Naive thymus-derived CD8-positive, alpha-beta T cell (primary cell): ENCODE measurements around the gene RIMS3. TPM values are rescaled to one million over a fixed set of nuclear protein-coding genes. Genes with fewer than 3 reads are reported as not detected.
"Not testable (repeated sequence)": the region's sequence is repeated elsewhere in the genome, so short reads cannot be mapped to it uniquely, and the experiment has no call there.

Experiments used
- ATAC-seq, 2 donors: fragments of 150-1000 bp; cut with Tn5 transposase in 1 of 2; sonication (Bioruptor Pico), chemical (Tn5 transposase) in 1 of 2; 1 replicate in 1 of 2; 2 replicates in 1 of 2; pipeline ENCODE4 v1.10.0; 2021; ENCODE audit warnings: mild to moderate bottlenecking in 2 of 2, moderate library complexity in 2 of 2
- POLR2A ChIA-PET: fragments of 350-600 bp; sonication (Branson Sonifier 250); formaldehyde crosslinking; loops from one replicate; lab custom pipeline; 2021; ENCODE audit warnings: antibody characterized with exemption; lab: Charles Lee
- DNase-seq, 10 donors: peaks; one replicate each; pipeline versions ENCODE4 v3.0.0 to v3.0.0-alpha.2; 2020 to 2022
- H3K27ac Mint-ChIP-seq, 10 donors: one replicate each; pipeline ENCODE4 v1.8.0; 2020 to 2022; ENCODE audit warnings: mild to moderate bottlenecking in 10 of 10, mixed read lengths in 10 of 10, moderate library complexity in 4 of 10, inconsistent platforms in 1 of 10
- H3K27me3 Mint-ChIP-seq, 5 donors: one replicate each; pipeline ENCODE4 v1.8.0; 2021 to 2022; ENCODE audit warnings: mixed read lengths in 5 of 5
- H3K36me3 Mint-ChIP-seq, 3 donors: one replicate each; pipeline ENCODE4 v1.8.0; 2020 to 2022; ENCODE audit warnings: mixed read lengths in 3 of 3, mild to moderate bottlenecking in 2 of 3, inconsistent platforms in 1 of 3
- H3K4me1 Mint-ChIP-seq, 4 donors: one replicate each; pipeline ENCODE4 v1.8.0; 2021 to 2022; ENCODE audit warnings: mixed read lengths in 4 of 4
- H3K4me3 Mint-ChIP-seq, 10 donors: one replicate each; pipeline ENCODE4 v1.8.0; 2020 to 2022; ENCODE audit warnings: mild to moderate bottlenecking in 10 of 10, mixed read lengths in 10 of 10, moderate library complexity in 6 of 10, inconsistent platforms in 1 of 10
- H3K9me3 Mint-ChIP-seq, 9 donors: one replicate each; pipeline ENCODE4 v1.8.0; 2020 to 2022; ENCODE audit warnings: mixed read lengths in 9 of 9, mild to moderate bottlenecking in 3 of 9, inconsistent platforms in 1 of 9, moderate library complexity in 1 of 9
- polyA plus RNA-seq, 3 donors: library from polyadenylated mRNA; unstranded; fragments of 300-500 nt; fragmentation: Illumina TruSeq; gene quantifications; one replicate each; pipeline ENCODE4 v1.2.3, GENCODE V29; 2021
- total RNA-seq, 8 experiments: library from RNA in 2 of 8; stranded (reverse) in 2 of 8; gene quantifications; one replicate each; pipeline ENCODE4 v1.2.3 and lab custom pipeline; 2021 to 2026

Gene RIMS3
- total and polyA plus RNA-seq, 5 experiments from 2014 or later, result 0.76 to 2.0 (median 1.2) TPM

DNA sequence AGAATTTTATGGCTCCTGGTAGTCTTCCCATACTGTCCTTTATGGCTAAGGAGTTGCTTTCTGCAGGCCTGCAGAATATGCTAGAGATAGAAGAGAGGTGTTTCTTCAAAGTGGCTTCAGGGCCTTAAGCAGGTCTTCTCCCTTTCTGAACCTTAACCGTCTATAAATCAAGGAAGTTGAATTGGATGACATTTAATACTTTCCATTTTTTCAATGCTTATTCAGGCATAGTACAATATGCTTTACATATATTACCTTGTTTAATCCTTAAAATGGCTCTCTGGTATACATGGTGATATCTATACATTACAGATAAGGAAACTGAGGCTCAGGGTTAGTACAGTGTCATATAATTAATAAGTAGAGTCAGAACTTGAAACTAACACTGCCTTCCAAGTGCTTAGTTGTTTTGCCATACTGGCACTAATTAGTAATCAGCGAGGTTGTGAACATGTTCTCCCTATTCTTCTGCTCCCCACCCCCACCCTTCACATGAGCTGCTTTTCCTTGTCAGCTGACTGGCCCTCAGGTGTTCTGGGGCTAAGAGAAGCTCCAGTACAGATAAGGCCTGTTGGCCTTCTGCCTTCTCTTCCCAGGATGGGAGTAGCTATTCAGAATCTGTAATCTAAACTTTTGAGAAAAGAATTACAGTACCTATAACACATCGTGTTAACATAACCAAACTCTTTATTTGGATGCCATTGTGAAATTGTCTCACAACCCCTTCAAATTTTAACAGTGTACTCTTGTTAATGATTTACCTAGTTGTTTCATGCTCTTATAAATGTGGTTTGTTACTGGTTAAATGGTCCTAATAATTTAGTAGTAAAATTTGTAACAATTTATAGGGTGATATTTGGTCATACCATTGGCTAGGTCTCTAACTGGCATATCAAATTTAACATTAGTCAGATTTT is 39.6 kb upstream of the RIMS3 start:
- H3K36me3 Mint-ChIP-seq, result no peaks in the 10 kb centered on the region
- H3K27ac Mint-ChIP-seq, result peak overlapping the region in 4 of 10 donors; percentile 3 to 66 (median 54)
- no peaks in the 10 kb centered on the region for H3K27me3 Mint-ChIP-seq
- POLR2A ChIA-PET, result interaction anchor here (11.7 kb wide), 1 partner anchor 13 kb away, joined by 120 read pairs; the partner anchor contains the start of gene NFYC
- peaks cover 13 to 72% (median 54%) of the 10 kb centered on the region in 4 donors for H3K4me1 Mint-ChIP-seq
- no peaks in the 10 kb centered on the region for H3K9me3 Mint-ChIP-seq
- ATAC-seq (no peak), DNase-seq (no peak)
- H3K4me3 Mint-ChIP-seq, result no peak overlapping the region

DNA sequence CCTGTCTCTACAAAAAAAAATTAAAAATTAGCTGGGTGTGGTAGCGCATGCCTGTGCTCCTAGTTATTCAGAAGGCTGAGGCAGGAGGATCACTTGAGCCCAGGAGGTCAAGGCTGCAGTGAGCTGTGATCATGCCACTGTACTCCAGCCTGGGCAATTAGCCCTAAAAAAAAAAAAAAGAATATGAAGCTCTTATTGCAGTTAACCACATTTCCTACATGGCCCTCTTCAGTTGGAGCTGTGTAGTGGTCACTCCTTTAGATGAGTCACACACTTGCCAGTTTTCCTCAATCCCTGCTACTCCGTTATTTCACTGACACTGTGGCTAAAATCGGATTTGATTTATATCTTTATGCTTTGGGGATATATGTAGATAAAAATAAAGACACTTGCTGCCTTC is 37.8 kb upstream of the RIMS3 start:
- Mint-ChIP-seq H3K27me3 (no peaks in the 10 kb centered on the region), H3K4me3 (no peak overlapping the region), H3K27ac (peak overlapping the region in 3 of 10 donors; percentile 48 to 83 (median 78)), H3K36me3 (peaks cover 0 to 2% (median 0%) of the 10 kb centered on the region in 3 donors), H3K9me3 (no peaks in the 10 kb centered on the region), H3K4me1 (peaks cover 7 to 71% (median 51%) of the 10 kb centered on the region in 4 donors)
- DNase-seq (no peak), ATAC-seq (no peak)
- POLR2A ChIA-PET, result interaction anchor here (11.7 kb wide), 1 partner anchor 11 kb away, joined by 120 read pairs; the partner anchor contains the start of gene NFYC

DNA sequence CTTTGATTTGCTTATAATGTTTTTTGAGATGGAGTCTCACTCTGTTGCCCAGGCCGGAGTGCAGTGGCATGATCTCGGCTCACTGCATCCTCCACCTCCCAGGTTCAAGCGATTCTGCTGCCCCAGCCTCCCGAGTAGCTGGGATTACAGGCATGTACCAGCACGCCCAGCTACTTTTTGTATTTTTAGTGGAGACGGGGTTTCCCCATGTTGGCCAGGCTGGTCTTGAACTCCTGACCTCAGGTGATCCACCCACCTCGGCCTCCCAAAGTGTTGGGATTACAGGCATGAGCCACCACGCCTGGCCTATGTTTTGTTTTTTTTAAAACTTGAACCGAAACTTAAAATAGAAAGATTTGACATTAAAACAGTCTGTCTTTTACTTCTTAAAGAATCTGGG is 37.3 kb upstream of the RIMS3 start:
- not testable (repeated sequence) for H3K27ac Mint-ChIP-seq, H3K9me3 Mint-ChIP-seq, H3K36me3 Mint-ChIP-seq, H3K4me3 Mint-ChIP-seq, H3K27me3 Mint-ChIP-seq, ATAC-seq, DNase-seq
- peaks cover 7 to 68% (median 50%) of the 10 kb centered on the region in 4 donors for H3K4me1 Mint-ChIP-seq
- POLR2A ChIA-PET, result interaction anchor here (11.7 kb wide), 1 partner anchor 10 kb away, joined by 120 read pairs; the partner anchor contains the start of gene NFYC

DNA sequence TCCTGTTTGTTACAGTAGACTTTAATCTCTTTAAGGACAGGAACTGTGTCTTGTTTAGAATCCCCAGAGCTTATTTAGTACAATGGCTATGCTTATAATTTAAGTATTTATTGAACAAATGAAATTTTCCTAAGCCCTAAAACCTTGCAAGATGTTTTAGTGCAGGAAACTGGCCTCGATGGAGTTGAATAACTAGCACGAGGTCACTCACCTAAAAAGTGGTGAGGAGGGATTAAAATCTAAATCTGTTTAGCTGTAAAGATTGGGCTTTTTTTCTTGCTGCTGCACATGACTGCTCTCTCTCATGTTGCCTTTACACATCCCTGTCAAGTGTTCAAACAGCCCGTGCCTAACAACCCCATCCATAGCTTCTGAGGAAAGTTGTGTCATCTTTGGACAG is 36.2 kb upstream of the RIMS3 start:
- peak overlapping the region in 3 of 10 donors; percentile 1 to 29 (median 12) for H3K27ac Mint-ChIP-seq
- no peaks in the 10 kb centered on the region for H3K27me3 Mint-ChIP-seq
- ATAC-seq (no peak), DNase-seq (no peak)
- peaks cover 15 to 78% (median 61%) of the 10 kb centered on the region in 4 donors for H3K4me1 Mint-ChIP-seq
- no peak overlapping the region for H3K4me3 Mint-ChIP-seq
- H3K36me3 Mint-ChIP-seq, result peaks cover 0 to 4% (median 2%) of the 10 kb centered on the region in 3 donors
- no peaks in the 10 kb centered on the region for H3K9me3 Mint-ChIP-seq
- POLR2A ChIA-PET, result interaction anchor here (0.6 to 11.7 kb wide), 3 partner anchors 9 to 1573 kb away, joined by 4 to 120 read pairs (median 5); partner anchors contain the start of gene NFYC

DNA sequence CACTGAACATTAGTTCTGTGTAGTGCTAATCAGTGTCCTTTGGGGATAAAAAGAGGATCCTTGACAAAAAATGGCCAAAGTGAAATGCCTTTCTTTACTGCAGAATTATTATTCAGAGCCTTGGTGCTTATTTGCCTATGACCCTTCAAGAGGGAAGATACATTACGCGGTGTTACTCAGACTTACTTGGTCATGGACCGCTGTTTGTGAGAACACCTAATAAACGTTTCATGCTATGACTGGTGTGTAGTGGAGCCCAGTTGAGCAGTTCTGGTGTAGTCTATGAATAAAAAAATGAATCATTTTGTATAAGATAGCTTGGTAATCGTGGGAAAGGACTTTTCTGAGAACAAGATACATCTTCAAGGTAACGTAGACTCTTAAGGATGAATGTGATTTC is 34.3 kb upstream of the RIMS3 start:
- DNase-seq (no peak), ATAC-seq (no peak)
- POLR2A ChIA-PET, result interaction anchor here (11.7 kb wide), 1 partner anchor 7 kb away, joined by 120 read pairs; the partner anchor contains the start of gene NFYC
- Mint-ChIP-seq H3K36me3 (peaks cover 0 to 12% (median 5%) of the 10 kb centered on the region in 3 donors), H3K4me3 (no peak overlapping the region), H3K4me1 (peaks cover 15 to 81% (median 65%) of the 10 kb centered on the region in 4 donors), H3K27me3 (no peaks in the 10 kb centered on the region), H3K9me3 (no peaks in the 10 kb centered on the region), H3K27ac (no peak overlapping the region)

DNA sequence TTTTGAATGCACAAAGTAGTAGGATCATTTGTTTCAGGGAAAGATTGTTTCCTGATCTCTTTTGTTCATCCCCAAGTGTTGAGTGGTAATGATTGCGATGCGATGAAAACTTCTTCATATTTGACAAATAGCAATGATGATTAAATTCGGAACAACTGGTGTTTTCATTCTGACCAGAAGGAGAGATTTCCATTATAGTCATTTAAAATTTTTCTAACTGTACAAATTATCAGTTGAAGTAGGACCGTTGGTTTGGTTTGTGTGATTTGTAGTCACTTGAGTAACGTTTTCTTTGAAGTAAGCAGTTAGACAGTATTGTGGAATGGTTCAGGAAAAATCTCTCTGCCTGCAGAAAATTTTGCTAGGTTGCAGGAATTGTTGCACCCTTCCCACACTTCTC is 32.0 kb upstream of the RIMS3 start:
- Mint-ChIP-seq H3K4me3 (no peak overlapping the region), H3K4me1 (peaks cover 24 to 85% (median 76%) of the 10 kb centered on the region in 4 donors), H3K36me3 (peaks cover 0 to 14% (median 5%) of the 10 kb centered on the region in 3 donors), H3K9me3 (no peaks in the 10 kb centered on the region), H3K27me3 (no peaks in the 10 kb centered on the region), H3K27ac (peak overlapping the region in 2 of 10 donors; percentile 30 to 48)
- POLR2A ChIA-PET, result no interaction called here
- no peak for ATAC-seq
- no peak for DNase-seq

DNA sequence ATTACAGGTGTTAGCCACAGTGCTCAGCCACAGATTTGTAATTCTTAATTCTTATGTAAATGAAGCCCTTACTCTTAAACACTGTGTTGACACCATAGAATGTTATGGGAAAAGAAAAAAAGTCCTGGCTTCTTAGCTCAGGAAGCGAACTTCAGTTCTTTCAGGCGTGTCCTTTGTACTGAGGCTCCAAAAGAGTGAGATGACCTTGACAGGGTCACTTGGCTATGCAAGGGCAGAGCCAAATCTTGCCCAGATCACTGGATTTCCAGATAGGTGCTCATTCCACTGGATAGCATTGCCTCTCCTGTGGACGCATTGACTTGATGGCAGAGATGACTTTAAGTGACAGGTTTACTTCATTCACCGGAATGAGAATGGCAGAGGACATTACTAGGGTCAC is 30.8 kb upstream of the RIMS3 start:
- Mint-ChIP-seq H3K4me1 (peaks cover 31 to 84% (median 76%) of the 10 kb centered on the region in 4 donors), H3K27me3 (no peaks in the 10 kb centered on the region), H3K36me3 (peaks cover 0 to 14% (median 5%) of the 10 kb centered on the region in 3 donors), H3K4me3 (peak overlapping the region in 1 of 10 donors; percentile 22), H3K9me3 (no peaks in the 10 kb centered on the region), H3K27ac (peak overlapping the region in 3 of 10 donors; percentile 17 to 33 (median 30))
- POLR2A ChIA-PET, result no interaction called here
- ATAC-seq, result no peak
- no peak for DNase-seq

DNA sequence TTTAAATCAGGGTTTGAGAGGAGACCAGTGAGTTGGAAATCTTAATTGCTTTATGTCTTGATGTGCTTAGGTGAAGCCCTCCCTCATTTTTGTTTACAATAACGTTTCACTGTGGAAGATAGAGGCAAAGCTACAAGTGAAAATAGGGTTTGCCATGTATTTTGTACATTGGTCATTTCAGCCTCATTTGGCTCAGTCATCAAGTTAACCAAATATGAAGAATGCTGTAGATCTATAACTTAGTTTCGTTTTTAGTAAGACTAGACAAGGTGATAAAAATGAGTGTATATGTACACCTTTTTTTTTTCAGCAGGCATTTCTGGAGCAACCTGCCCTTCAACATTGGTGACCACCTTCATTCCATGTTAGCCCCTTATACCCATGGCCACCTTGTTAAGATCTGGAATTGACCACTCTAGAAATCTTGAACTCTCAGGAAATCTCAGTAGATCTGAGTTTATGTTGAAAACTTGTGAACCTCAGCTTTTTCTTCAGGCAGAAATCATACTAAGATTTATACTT is 28.9 kb upstream of the RIMS3 start:
- Mint-ChIP-seq H3K4me1 (peaks cover 33 to 87% (median 82%) of the 10 kb centered on the region in 4 donors), H3K9me3 (no peaks in the 10 kb centered on the region), H3K4me3 (peak overlapping the region in 8 of 10 donors; percentile 5 to 96 (median 50)), H3K36me3 (peaks cover 0 to 14% (median 3%) of the 10 kb centered on the region in 3 donors), H3K27me3 (no peaks in the 10 kb centered on the region), H3K27ac (peak overlapping the region in 8 of 10 donors; percentile 9 to 97 (median 67))
- ATAC-seq, result no peak
- DNase-seq, result no peak
- POLR2A ChIA-PET, result interaction anchor here (4.2 kb wide), 1 partner anchor 11 kb away, joined by 120 read pairs; no protein-coding TSS in a partner anchor

DNA sequence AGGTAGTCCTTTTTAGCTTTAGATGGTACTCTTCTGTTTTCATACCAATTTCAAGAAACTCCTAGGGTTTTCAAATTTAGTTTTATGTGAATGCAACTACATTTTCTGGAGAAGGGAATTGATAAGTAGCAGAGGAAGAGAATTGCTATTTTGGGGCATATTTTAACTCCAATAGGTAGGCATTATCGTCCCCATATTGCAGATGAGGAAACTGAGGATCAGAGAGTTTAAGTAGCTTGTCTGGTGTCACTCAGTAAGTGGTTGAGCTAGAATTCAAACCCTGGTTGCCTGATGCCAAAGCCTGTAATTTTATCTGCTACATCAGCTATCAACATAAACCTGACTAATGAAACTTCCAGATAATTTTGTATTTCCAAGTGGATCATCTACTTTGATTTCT is 27.9 kb upstream of the RIMS3 start:
- DNase-seq, result no peak
- Mint-ChIP-seq H3K4me3 (peak overlapping the region in 9 of 10 donors; percentile 43 to 99 (median 90)), H3K27ac (peak overlapping the region in 9 of 10 donors; percentile 16 to 99 (median 96)), H3K4me1 (peaks cover 33 to 79% (median 77%) of the 10 kb centered on the region in 4 donors), H3K27me3 (no peaks in the 10 kb centered on the region), H3K9me3 (no peaks in the 10 kb centered on the region), H3K36me3 (peaks cover 0 to 14% (median 3%) of the 10 kb centered on the region in 3 donors)
- ATAC-seq, result no peak
- POLR2A ChIA-PET, result interaction anchor here (1.1 to 4.2 kb wide), 2 partner anchors 12 to 169 kb away, joined by 4 to 120 read pairs; partner anchors contain the start of gene CITED4

DNA sequence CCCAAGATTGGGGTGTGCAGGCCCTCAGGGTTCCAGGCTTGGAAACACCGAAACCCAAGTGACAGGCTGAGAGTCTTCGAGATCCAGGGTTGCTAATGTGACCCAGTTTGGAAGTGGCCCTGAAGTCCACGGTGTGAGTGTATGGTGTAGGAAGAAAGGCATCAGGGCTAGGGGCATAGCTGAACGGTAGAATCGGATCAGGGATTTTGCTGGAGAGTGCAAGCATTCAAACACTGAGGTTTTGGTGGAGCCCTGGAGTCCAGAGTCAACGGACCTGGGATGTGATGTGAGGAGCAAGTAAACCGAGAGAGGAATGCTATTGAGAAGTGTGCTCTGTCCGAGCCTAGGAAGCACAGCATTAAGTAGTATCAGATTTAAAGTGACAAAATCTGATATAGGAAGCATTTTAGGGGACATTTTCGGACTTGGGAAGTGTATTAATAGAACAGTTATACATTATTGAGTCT is 27.0 kb upstream of the RIMS3 start:
- no peak for ATAC-seq

DNA sequence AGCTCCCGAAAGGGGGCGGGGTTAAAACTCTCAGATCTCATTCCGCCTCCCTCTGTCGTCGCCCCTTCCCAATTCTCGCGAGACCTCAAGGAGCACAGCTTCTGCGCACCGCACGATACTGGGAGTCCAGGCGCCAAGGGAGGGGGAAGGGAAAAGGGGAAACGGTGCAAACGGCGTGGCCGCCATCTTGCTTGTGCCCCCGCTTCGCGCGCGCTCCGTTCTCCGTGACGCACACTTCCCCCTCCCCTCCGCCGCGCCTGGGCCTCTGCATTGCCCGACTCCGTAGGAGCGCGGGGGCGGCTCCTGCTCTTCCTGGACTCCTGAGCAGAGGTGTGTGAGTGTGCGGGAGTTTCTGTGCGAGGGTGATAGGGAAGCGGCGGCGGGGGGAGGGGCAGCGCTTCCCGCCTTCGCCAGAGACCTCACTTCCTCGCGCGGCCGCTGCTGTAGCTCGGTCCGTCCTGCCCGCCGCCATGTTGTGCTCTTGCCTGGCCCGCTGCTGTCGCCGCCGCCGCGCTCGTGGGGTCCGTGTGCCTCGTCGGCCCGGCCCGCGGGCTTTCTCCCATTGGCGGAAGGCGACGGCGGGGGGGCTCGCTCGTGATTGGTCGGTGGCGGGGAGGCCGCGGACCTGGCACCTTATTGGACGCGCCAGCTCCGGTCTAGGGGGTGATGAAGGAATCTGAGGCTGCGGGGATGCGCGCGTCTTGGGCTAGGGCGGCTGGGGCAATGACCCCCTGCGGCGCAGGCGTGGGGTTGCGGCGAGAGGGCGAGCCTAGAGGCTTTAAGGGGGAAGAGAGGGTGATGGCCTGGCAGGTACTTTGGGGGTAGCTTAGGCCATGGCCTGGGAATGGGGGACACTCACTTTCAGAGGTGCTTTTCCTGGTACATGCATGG is 26.3 kb upstream of the RIMS3 start, which contains the start of gene NFYC:
TSS of gene NFYC (plus strand) at position 167 of the 891 bp plus-strand sequence. CDS start 47,140 bp downstream, outside the sequence.
- Mint-ChIP-seq H3K4me1 (peaks cover 30 to 70% (median 66%) of the 10 kb centered on the region in 4 donors), H3K4me3 (peak within 1 kb of the TSS; percentile 89 to 100 (median 96)), H3K9me3 (peaks cover 0 to 3% (median 0%) of the 10 kb centered on the region in 9 donors), H3K27ac (peak within 1 kb of the TSS; percentile 92 to 99 (median 97)), H3K36me3 (peaks cover 4 to 17% (median 7%) of the 10 kb centered on the region in 3 donors), H3K27me3 (no peaks in the 10 kb centered on the region)
- POLR2A ChIA-PET, result interaction anchor here (0.5 to 4.2 kb wide), 33 partner anchors 9 to 1820 kb away, joined by 3 to 120 read pairs (median 5); partner anchors contain the start of genes CAP1, CITED4, CTPS1 and RIMS3
- peak; percentile 84 to 85 for ATAC-seq
- peak; percentile 85 to 98 (median 96) for DNase-seq

More for the DNA sequence above, 27.0 kb upstream of the RIMS3 start:
- H3K4me3 Mint-ChIP-seq, result peak overlapping the region; percentile 89 to 100 (median 96)
- H3K27me3 Mint-ChIP-seq, result no peaks in the 10 kb centered on the region
- DNase-seq, result no peak
- H3K36me3 Mint-ChIP-seq, result peaks cover 3 to 16% (median 4%) of the 10 kb centered on the region in 3 donors
- H3K4me1 Mint-ChIP-seq, result peaks cover 36 to 77% (median 73%) of the 10 kb centered on the region in 4 donors
- peak overlapping the region; percentile 92 to 99 (median 97) for H3K27ac Mint-ChIP-seq
- POLR2A ChIA-PET, result interaction anchor here (0.8 to 4.2 kb wide), 22 partner anchors 10 to 653 kb away, joined by 3 to 120 read pairs (median 7); partner anchors contain the start of genes CAP1, CITED4, CTPS1 and RIMS3
- H3K9me3 Mint-ChIP-seq, result peaks cover 0 to 3% (median 0%) of the 10 kb centered on the region in 9 donors
